NK-92 treated with Interleukin-12 subunit alpha and Interleukin-12 subunit beta, amount 100 ng/mL, for 24 hours (cell line): Measurements from ENCODE around the gene PAIP2.
A peak's percentile ranks its signal among the peaks of the same experiment; 100 is the strongest.
"Not testable (repeated sequence)": the region's sequence is repeated elsewhere in the genome, so short reads cannot be mapped to it uniquely, and the experiment has no call there.

Experiments
- DNase-seq: peaks from one replicate; lab custom pipeline; 2025; lab: John Stamatoyannopoulos, UW

Gene PAIP2, protein sequence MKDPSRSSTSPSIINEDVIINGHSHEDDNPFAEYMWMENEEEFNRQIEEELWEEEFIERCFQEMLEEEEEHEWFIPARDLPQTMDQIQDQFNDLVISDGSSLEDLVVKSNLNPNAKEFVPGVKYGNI

DNA sequence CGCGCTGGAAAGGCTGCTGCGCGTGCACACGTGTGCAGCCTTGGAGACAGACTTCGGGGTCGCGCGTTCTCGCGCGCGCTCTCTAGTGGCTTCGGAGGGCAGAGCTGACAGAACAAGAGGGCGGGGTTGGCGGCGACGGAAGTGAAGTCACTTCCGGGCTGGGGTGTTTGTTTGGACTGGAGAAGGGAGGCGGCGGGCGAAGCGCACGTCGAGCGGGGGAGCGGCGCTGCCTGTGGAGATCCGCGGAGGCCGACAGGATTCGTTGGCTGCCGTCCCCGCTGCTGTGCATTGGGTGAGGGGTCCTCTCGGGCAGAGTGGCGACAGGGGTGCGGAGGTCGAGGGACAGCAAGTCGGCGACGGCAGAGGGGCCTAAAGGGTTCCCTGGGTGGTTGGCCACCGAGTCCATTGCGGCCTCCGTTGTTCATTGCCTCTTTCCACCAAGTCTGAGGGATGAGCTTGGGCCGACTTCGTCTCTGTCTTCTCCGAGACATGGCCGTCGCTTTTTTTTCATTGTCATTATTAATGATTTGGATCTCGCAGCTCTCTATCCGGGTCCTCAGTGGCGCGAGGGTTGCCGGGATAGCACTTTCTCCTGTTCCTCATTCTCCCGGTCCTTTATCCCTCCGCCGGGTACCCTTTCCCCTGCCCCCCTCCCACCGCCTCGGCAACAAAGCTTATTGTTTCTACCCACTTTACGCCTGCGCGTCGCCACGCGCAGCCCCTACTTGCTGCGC is at the start of gene PAIP2:
TSS of gene PAIP2 (plus strand) at position 166 of the 734 bp plus-strand sequence. CDS start 21,931 bp downstream, outside the sequence.
- DNase-seq: peak; percentile 95

DNA sequence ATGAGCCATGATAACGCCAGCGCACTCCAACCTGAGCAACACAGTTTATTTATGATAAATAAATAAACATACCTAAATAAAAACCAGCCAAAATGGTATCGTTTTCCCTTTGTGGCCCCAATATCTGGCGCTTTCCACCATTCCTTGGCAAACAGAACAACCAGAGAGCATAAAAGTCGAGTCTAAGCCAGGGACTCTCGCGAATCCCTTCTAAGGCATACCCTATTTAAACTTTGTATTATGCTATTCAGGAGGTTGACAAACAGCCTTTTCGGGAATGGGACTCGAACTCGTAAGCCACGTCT is 48.5 kb upstream of the PAIP2 start:
- DNase-seq: no peak

DNA sequence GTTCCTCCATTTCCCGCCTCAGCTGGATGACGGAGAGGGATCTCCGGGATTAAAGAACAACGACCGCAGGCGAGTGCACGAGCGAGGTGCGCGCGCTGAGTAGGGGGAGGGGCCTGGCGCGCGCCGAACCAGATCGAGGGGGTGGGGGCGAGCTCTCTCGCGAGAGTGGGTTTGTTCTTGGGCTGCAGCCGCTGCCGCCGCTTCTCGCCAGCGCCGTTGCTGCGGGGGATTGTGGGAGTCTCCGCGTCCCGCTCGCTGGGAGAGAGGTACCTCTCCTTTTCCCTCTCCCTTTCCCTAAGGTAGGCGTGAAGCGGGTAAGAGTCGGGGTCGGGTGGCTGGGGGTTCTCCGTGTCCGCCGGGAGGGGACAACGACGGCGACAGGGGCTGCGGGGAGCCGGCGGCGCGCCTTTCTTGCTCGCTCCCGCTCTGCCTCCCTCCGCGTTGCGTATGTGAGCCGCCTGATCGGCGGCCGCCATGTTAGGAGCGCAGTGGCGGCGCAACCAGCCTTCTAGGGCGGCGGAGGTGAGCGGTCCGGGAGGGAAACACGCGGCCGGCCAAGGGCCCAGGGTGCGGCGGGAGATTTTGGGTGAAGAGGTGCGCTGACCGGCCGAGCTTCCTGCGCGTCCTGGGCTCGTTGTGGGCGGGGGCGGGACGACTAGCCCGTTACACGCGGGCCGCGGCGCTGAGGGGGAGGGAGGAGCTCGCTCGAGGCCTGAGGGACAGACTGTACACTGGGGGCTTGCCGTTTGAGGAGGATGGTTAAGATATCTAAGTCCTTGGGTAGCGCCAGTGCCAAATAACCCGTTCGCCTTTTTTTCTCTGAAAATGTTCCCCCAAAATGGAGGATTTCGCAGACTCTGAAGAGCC is 47.9 kb upstream of the PAIP2 start, which contains the start of gene MATR3:
TSS of gene MATR3 (plus strand) at position 234 of the 867 bp plus-strand sequence. CDS start 13,676 bp downstream, outside the sequence.
- DNase-seq: peak; percentile 90

DNA sequence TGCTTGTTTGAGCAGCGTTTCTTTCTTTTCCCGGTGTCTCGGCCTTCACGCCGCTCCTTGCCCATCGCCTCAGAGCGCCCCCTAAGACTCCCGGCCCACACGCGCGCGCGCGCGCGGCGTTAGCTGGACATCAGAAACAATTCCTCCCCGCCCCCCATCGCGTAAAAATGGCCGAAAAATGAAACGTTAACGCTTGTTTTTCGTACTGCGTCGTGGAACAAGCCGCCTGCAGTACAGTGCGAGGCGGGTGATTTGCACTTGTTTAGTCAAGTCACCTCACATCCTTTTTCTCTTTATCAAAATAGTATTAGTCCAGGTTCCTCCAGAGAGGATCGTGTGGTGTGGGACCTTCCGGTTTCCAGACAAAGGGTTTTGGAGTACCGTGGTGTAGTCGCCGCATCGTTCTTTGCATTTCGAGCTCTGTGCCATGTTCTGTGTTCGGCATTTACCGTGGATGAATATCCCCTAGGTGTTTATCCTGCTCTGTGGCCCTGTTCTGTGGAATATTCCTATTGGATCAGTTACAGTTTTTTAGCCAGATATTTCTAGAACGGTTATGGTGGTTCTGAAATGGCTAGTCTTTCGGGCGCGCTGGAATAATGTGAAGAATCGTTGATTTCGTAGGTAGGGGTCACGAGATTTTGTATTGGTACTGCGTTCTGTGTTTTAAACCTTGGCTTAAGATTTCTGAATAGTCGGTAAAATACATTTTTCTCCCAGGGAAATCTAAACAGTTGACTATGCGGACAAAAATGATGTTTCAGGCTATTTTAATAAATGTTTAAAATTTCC is 47.1 kb upstream of the PAIP2 start:
- peak; percentile 69 for DNase-seq

DNA sequence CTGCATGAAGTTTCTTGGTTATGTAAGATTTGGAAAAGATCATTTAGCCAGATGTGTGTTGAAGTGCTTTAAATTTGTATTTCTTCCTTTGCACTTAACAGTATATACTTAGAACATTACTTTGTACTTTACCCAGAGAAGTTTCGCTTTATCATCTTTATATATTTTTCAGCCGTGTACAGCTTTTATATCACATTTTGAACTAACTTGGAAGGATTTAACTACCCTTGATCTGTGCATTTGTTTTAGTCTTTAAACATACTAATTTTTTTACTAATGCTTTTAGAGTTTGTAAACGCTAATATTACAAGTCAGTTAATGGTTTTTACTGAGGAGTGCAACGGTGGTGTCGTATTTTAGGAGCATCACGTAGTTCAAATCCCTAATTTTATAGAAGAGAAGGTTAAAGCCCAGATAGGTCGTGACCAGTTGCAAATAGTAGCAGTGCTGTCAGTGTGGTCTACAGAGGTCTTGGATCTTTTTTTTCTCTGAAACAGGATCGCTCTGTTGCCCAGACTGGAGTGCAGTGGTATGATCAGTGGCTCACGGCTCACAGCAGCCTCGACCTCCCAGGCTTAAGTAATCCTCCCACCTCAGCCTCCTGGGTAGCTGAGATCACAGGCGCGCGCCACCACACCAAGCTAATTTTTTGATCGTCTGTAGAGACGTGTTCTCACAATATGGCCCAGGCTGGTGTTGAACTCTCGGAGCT is 46.2 kb upstream of the PAIP2 start:
- no peak for DNase-seq

DNA sequence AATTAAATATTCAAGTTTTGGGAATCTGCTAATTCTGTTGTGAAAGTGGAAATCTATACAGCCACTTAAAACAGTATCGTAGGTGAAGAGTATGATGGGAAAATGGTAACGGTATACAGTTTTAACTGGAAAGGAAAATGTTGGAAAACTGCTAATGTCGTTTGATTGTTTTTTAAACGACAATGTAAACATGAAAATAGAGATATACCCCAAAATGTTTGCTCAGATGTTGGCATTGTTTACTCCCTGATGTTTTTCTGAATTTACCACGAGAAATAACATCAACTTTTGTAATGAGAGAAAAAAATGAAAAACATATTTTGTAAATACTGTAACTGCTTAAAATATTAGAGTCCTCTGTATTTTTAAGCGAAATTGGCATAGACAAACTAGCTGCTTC is 45.5 kb upstream of the PAIP2 start:
- no peak for DNase-seq

DNA sequence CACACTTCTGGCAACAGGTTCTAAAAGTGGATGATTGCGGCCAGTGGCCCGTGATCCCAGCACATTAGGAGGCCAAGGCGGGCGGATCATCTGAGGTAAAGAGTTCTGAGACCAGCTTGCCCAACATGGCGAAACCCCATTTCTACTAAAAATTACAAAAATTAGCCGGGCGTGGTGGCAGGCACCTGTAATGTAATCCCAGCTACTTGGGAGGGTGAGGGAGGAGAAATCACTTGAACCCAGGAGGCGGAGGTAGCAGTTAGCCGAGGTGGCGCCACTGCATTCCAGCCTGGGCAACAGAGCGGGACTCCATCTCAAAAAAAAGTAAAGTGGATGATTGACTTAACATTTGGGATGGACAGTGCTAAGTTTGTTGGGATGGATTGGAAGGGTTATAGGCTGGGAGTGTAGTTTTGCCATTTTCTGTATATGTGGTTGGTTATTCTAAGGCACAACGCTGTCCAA is 44.8 kb upstream of the PAIP2 start:
- DNase-seq: no peak

DNA sequence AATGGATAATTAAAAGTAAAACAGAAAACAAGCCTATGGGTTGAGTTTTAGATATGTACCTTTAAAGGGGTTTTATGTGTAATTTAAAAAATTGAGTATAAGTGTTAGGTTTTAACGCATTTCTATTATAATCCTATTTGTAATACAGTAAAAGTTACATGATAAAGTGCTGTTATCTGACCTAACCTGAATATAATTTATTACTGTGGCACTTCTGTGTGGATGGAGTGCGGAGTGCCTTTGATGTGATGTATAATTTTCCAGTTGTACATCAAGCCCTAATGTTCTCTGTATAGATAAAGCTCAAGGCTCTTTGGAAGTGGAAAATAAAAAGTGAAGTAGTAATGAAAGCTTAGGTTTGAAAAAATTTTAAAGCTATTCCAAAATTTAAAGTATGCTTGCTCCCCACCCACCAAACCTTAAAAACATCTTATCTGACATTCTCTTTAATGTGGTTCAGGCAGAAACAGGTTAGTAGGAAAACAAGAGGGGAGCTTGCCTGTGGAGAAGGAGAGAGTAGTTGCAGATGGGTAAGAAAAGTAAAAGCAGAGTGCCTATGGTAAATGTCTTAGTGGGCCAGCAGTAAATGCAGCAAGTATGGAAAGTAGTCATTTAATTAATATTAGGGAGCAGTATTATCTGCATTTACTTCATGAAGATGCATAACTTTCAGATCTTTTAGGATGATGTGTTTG is 44.1 kb upstream of the PAIP2 start:
- DNase-seq: no peak

DNA sequence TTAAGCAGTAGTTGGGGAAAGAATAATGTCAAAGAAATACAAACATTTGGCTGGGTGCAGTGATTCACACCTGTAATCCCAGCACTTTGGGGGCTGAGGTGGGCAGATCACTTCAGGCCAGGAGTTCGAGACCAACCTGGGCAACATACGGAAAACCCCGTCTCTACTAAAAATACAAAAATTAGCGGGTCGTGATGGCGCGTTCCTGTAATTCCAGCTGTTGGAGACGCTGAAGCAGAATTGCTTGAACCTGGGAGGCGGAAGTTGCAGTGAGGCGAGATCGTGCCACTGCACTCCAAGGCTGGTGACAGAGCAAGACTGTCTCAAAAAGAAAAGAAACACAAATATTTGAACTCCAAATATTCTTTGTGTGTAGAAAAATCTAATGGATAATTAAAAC is 43.4 kb upstream of the PAIP2 start:
- DNase-seq: no peak

DNA sequence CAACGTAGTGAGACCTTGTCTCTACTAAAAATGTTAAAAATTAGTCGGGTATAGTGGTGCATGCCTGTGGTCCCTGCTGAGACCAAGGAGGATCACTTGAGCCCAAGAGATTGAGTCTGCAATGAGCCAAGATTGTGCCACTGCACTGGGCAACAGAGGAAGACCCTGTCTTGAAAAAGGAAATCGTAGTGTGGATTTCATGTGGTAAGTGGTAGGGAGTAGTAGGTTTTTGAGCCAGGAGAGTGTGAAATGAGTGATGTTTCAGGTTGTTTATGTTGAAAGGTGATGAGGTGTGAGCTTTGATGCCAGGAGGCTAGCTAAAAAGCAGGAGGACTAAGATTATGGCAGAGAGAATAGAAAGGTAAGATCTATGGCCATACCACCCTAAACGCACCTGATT is 42.2 kb upstream of the PAIP2 start:
- no peak for DNase-seq

DNA sequence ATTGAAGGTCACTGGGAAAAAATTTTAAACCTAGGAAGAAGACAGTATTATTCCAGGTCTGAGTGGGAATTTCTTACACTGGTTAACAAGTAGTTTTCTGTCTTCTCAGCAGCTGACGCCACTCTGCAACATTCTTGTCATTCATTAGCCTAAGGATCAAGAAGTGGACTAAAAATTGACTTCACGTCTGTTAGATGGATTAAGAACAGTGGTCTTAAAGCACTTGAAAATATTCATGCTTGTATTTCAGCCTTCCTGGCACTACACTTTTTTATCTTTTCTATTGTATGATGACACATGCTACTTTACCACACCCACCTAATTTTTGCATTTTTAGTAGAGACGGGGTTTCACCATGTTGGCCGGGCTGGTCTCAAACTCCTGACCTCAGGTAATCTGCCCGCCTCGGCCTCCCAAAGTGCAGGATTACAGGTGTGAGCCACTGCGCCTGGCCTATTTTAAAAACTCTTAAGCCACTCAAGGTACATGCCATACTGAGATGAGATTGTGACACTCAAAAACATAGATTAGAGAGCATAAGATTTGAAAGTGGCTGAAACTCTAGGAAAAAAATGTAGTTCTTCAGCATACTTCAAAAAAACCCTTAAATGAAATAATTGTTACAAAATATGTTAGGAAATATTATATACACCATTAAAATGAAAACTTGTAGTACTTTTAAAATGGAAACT is 39.7 kb upstream of the PAIP2 start:
- DNase-seq: no peak

DNA sequence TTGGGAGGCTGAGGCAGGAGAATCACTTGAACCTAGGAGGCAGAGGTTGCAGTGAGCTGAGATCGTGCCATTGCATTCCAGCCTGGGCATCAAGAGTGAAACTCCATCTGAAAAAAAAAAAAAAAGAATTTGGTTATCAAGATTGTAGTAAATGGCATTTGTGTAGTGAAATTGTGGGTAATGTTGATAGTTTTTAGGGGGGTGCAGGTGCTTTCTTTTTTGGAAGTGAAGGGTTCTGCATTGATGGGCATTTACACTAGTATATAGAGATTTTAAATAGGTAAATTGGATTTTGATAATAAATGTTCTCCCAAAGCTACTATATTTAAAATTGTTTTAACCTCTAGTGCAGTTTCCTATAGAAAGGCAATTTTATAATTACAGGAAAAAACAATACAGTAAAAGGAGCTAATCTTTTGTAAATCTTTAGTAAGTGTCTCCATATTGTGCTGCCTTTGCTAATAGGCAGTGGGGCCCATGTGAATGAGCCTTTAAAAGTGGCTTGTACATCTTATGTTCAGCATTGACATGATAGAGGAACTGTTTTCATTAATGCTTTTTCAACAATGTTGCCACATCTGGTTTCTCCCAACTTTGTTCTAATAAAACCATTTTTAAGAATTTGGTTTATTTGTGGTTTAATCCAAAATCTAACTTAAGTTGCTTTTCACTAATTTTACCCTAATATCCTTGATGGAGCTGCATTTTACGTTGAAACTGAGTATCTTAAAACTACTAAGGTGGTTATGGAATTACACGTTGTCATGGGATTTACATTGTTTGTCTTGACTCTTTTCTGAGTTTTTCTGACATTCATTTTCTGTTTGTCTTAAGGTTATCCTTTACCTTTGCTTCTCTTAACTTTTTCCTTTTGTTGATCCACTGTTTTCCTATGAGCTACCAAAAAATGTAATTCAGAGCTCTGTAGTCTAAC is 37.0 kb upstream of the PAIP2 start:
- DNase-seq: no peak

DNA sequence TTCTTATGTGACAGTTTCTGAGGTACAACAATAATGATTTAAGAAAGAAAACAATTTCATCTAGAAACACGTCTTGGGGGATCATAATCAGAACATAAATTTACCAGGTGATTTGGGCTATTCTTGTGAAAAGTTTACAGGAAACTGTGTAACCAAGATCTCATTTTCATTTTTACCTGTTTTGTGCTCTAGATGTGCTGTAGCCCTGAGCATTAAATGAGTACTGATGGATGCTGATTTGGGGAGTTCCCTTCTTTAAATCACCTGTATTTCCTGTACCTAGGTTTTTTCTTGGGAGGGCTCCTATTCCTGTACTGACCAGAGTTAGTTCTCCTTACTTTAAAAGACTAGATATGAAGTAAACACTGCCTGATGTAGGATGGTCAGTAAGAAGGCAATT is 35.5 kb upstream of the PAIP2 start:
- DNase-seq: no peak

DNA sequence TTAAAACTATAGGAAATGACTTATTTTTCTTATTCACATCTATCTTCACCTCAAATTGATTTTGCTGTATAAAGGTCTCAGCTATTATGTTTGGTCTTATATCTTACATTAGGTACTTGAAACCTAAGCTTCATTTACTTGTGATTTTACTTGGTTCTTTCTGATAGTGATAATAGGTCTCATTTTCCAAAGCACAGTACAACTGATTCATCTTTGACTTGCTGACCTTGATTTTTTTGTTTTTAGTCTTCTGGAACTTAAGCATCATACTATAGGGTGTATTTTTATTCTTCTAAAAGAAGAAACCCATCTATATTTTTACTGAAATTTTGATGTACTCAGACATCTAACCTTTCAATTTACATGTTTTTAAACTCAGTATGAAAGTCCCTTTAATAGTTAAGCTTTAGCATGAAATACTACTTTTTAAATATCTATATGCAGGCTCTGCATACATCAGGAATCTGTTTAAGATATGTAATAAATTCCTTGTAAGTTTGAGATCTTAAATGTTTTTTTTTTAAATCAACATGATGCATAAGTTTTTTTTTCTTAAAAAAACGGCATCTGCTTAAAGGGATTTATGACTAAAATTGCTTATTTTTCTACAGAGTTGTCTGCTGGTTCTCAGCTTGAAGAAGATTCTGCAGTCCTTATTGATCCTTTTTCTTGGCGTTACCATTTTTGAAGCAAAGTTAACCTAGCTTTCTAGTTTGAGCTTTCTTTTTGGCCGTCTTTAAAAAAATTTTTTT is 34.9 kb upstream of the PAIP2 start:
- no peak for DNase-seq

DNA sequence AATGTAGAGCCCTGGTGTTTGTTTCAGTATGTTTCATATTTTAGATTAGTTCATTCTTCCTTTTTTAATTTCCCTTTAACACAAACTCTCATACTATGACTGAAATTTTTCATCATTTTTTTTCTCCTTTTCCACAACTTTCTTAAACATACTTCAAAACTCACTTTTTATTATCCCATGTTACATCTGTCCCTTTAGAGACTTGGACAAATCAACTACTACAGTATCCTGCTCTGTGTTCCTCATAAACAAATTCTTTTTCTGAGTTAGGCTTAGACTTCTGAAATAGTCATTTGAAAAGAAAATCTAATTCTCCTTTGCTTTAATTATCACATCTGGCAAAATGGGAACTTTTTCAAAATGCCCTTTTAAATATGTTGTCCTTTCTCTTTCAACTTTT is 32.9 kb upstream of the PAIP2 start:
- DNase-seq: no peak

DNA sequence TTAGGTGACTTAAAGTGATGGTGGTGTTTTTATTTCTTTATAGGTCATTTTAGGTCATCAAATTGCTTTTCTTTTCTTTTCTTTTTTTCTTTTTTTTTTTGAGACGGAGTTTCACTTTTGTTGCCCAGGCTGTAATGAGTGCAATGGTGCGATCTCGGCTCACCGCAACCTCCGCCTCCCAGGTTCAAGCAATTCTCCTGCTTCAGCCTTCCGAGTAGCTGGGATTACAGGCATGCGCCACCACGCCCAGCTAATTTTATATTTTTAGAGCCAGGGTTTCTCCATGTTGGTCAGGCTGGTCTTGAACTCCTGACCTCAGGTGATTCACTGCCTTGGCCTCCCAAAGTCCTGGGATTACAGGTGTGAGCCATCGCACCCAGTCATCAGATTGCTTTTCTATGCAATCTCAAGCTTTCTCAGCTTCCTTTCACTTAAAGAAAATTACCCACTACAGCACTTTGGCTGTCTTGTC is 30.9 kb upstream of the PAIP2 start:
- not testable (repeated sequence) for DNase-seq

DNA sequence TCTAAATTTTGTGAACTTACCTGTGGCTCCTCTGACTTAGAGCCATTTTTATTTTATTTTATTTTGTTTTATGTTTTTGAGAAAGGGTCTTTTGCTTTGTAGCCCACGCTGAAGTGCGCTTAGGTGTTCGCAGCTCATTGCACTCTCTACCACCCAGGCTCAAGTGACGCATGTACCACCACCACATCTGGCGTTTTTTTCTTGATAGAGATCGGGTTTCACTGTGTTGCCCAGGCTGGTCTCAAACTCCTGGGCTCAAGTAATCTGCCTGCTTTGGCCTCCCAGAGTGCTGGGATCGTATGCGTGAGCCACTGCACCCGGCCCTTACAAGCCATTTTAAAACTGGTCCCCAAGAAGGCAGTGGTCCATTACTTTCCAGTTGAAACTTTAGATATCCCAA is 29.6 kb upstream of the PAIP2 start:
- no peak for DNase-seq

DNA sequence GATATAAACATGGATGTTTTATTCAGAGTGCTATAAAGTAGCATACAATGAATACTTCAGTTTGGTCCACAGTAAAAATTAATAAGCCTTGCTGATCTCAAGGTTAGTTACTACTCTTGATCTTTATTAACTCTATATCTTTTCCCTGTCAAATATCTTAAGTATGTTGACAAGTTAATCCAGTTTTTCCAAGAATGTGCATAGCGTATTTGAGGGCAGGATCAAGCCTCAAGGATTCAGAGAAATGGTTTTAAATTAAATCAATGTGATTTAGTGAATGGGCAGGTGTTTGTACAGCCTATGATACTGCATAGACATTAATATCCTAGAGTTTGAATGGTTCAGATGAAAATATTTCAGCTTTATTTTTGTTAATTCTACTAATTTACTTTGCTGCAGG is 27.4 kb upstream of the PAIP2 start:
- no peak for DNase-seq
